GM12875 (cell line): Measurements from ENCODE around the gene RSPO3.

Experiments used
- H3K4me3 ChIP-seq: one replicate; pipeline ENCODE4 v1.5.1; 2011; ENCODE audit warnings: low read depth, low read length, control low read depth
- CTCF ChIP-seq: IDR thresholded peaks from 2 replicates; pipeline ENCODE4 v1.5.1; 2011; ENCODE audit warnings: low read depth, mild to moderate bottlenecking, control low read depth, inconsistent platforms, low read length, moderate library complexity, borderline replicate concordance; ENCODE audit not compliant: insufficient read depth

The RSPO3 gene

GRCh38 chr6:127110712-127111111 is 7.8 kb upstream of the RSPO3 start:
- H3K4me3 ChIP-seq, result no peak overlapping the region
- TF ChIP-seq CTCF, result no peak

GRCh38 chr6:127111526-127111925 is 6.9 kb upstream of the RSPO3 start:
- TF ChIP-seq CTCF, result no peak
- no peak overlapping the region for H3K4me3 ChIP-seq

GRCh38 chr6:127114214-127114760 is 4.2 kb upstream of the RSPO3 start:
- no peak overlapping the region for H3K4me3 ChIP-seq
- no peak for TF ChIP-seq CTCF

GRCh38 chr6:127115084-127115655 is 3.3 kb upstream of the RSPO3 start:
- no peak overlapping the region for H3K4me3 ChIP-seq
- no peak for TF ChIP-seq CTCF

- TF ChIP-seq CTCF, result no peak
- H3K4me3 ChIP-seq, result no peak overlapping the region
Measured at GRCh38 chr6:127115746-127116145, 2.7 kb upstream of the RSPO3 start.

- TF ChIP-seq CTCF, result no peak
- H3K4me3 ChIP-seq, result no peak overlapping the region
Measured at GRCh38 chr6:127117979-127118297, 533 bp upstream of the RSPO3 start.
